NCI-H1105 (cell line): ENCODE data around the gene JAKMIP2.
"Not testable (repeated sequence)": the region's sequence is repeated elsewhere in the genome, so short reads cannot be mapped to it uniquely, and the experiment has no call there.

Source experiments
- DNase-seq: peaks from one replicate; lab custom pipeline; 2025; lab: John Stamatoyannopoulos, UW

JAKMIP2 gene

GRCh38 chr5:147601652-147602051 lies 180.9 kb downstream of the JAKMIP2 start:
- no peak for DNase-seq

GRCh38 chr5:147591120-147591519 lies 191.4 kb downstream of the JAKMIP2 start:
- no peak for DNase-seq

GRCh38 chr5:147590096-147590495 lies 192.4 kb downstream of the JAKMIP2 start:
- no peak for DNase-seq

- no peak for DNase-seq
Measured at GRCh38 chr5:147586832-147587231, 195.7 kb downstream of the JAKMIP2 start.

GRCh38 chr5:147586221-147586620 lies 196.3 kb downstream of the JAKMIP2 start:
- no peak for DNase-seq

GRCh38 chr5:147582272-147582671 lies 200.3 kb downstream of the JAKMIP2 start:
- not testable (repeated sequence) for DNase-seq

- not testable (repeated sequence) for DNase-seq
Measured at GRCh38 chr5:147580418-147580817, 202.1 kb downstream of the JAKMIP2 start.

- DNase-seq, result peak; percentile 1
Measured at GRCh38 chr5:147578228-147579024, 204.1 kb downstream of the JAKMIP2 start.

- DNase-seq, result no peak
Measured at GRCh38 chr5:147576646-147577535, 205.6 kb downstream of the JAKMIP2 start.

- no peak for DNase-seq
Measured at GRCh38 chr5:147575598-147575997, 206.9 kb downstream of the JAKMIP2 start.

GRCh38 chr5:147573211-147573610 lies 209.3 kb downstream of the JAKMIP2 start:
- no peak for DNase-seq

GRCh38 chr5:147568710-147569406 lies 213.7 kb downstream of the JAKMIP2 start:
- no peak for DNase-seq

- DNase-seq, result no peak
Measured at GRCh38 chr5:147567917-147568598, 214.5 kb downstream of the JAKMIP2 start.

- no peak for DNase-seq
Measured at GRCh38 chr5:147565524-147565923, 217.0 kb downstream of the JAKMIP2 start.

- no peak for DNase-seq
Measured at GRCh38 chr5:147564124-147564486, 218.4 kb downstream of the JAKMIP2 start.

GRCh38 chr5:147563466-147564123 lies 218.9 kb downstream of the JAKMIP2 start:
- no peak for DNase-seq

GRCh38 chr5:147561435-147561834 lies 221.1 kb downstream of the JAKMIP2 start:
- DNase-seq, result no peak

GRCh38 chr5:147560718-147561331 lies 221.7 kb downstream of the JAKMIP2 start:
- DNase-seq, result no peak

GRCh38 chr5:147559749-147560148 lies 222.8 kb downstream of the JAKMIP2 start:
- no peak for DNase-seq

GRCh38 chr5:147558826-147559225 lies 223.7 kb downstream of the JAKMIP2 start:
- peak; percentile 33 for DNase-seq
